ENCODE measurements around the gene ATP2A3.

Gene ATP2A3

DNA sequence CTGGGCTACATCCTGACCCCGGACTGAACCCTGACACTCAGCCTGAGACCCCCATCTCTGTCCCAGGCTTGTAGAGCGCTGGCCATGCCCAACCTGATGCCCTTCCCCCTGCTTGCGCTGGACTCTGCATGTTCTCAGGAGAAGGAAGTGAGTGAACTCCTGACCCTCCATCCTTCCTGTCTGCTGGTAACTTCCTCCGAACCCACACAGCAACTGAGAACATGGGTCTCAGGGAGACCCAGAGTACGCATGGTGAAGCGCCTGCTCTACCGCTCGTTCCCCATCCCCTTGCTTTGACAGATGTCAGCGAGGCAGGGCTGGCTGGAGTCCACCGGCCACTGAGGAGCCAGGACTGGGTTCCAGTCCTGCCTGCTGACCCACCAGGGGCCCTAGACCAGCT lies 77.5 kb downstream of the ATP2A3 start:
- no peak for TF ChIP-seq EZH2 (IDR thresholded peaks at IDR 0.05; ENCODE audit: borderline replicate concordance, low read length)
- TF ChIP-seq, protein P1, sequence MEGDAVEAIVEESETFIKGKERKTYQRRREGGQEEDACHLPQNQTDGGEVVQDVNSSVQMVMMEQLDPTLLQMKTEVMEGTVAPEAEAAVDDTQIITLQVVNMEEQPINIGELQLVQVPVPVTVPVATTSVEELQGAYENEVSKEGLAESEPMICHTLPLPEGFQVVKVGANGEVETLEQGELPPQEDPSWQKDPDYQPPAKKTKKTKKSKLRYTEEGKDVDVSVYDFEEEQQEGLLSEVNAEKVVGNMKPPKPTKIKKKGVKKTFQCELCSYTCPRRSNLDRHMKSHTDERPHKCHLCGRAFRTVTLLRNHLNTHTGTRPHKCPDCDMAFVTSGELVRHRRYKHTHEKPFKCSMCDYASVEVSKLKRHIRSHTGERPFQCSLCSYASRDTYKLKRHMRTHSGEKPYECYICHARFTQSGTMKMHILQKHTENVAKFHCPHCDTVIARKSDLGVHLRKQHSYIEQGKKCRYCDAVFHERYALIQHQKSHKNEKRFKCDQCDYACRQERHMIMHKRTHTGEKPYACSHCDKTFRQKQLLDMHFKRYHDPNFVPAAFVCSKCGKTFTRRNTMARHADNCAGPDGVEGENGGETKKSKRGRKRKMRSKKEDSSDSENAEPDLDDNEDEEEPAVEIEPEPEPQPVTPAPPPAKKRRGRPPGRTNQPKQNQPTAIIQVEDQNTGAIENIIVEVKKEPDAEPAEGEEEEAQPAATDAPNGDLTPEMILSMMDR (IDR thresholded peaks at IDR 0.05; ENCODE audit: low read length): no peak
- H2AFZ ChIP-seq (ENCODE audit: low read length): no peak overlapping the region
- no peaks in the 10 kb centered on the region for H3K9me3 ChIP-seq (ENCODE audit: low read length)
- H3K9me2 ChIP-seq (ENCODE audit: low read depth, low read length): no peaks in the 10 kb centered on the region
- H3K27ac ChIP-seq (ENCODE audit: low read depth, low read length, poor library complexity, severe bottlenecking): no peak overlapping the region
- H4K20me1 ChIP-seq (ENCODE audit: insufficient read depth, low read length): no peaks in the 10 kb centered on the region
- H3F3A ChIP-seq (ENCODE audit: insufficient read depth, low read length): no peaks in the 10 kb centered on the region
- H3K4me2 ChIP-seq (ENCODE audit: low read length): no peak overlapping the region
- H3K4me3 ChIP-seq (ENCODE audit: low read depth, low read length, poor library complexity, severe bottlenecking): no peak overlapping the region
- peaks cover 5% of the 10 kb centered on the region; the same call in 1 of the 2 replicates for H3K27me3 ChIP-seq (ENCODE audit: insufficient read depth, low read length)
- H3K79me2 ChIP-seq (ENCODE audit: insufficient read depth, low read length): no peaks in the 10 kb centered on the region
- no peaks in the 10 kb centered on the region for H3K36me3 ChIP-seq (ENCODE audit: insufficient read depth, low read length)
- no peak overlapping the region for H3K9ac ChIP-seq (ENCODE audit: low read length)
- H3K4me1 ChIP-seq (ENCODE audit: insufficient read depth, low read length, severe bottlenecking): no peaks in the 10 kb centered on the region

DNA sequence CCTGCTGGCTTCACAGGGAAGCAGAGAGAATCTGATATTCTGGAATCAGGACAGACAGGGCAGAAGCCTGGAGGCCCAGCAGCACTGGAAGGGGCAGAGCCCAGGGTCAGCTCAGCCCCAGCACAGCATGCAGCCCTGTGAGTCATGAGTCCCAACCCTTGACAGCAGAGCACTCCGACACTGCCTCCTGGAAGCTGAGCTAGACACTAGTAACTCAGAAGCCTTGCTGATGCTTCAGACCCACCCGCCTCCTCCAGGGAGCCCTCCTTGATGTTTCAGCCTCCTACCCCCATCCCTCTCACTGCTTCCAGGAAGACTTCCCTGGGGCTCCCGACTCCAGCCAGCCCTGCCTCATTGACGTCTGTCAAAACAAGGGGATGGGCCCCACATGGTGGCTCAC lies 78.3 kb downstream of the ATP2A3 start:
- Histone ChIP-seq H4K20me1 (ENCODE audit: insufficient read depth, low read length) (no peaks in the 10 kb centered on the region), H2AFZ (ENCODE audit: low read length) (no peak overlapping the region), H3K4me1 (ENCODE audit: insufficient read depth, low read length, severe bottlenecking) (no peaks in the 10 kb centered on the region), H3K9me3 (ENCODE audit: low read length) (no peaks in the 10 kb centered on the region), H3K79me2 (ENCODE audit: insufficient read depth, low read length) (no peaks in the 10 kb centered on the region), H3F3A (ENCODE audit: insufficient read depth, low read length) (no peaks in the 10 kb centered on the region), H3K9me2 (ENCODE audit: low read depth, low read length) (no peaks in the 10 kb centered on the region), H3K9ac (ENCODE audit: low read length) (no peak overlapping the region), H3K27me3 (ENCODE audit: insufficient read depth, low read length) (no peaks in the 10 kb centered on the region; the same call in 1 of the 2 replicates), H3K4me3 (ENCODE audit: low read depth, low read length, poor library complexity, severe bottlenecking) (no peak overlapping the region), H3K4me2 (ENCODE audit: low read length) (no peak overlapping the region), H3K27ac (ENCODE audit: low read depth, low read length, poor library complexity, severe bottlenecking) (no peak overlapping the region), H3K36me3 (ENCODE audit: insufficient read depth, low read length) (no peaks in the 10 kb centered on the region)
- TF ChIP-seq EZH2 (IDR thresholded peaks at IDR 0.05; ENCODE audit: borderline replicate concordance, low read length): no peak
- TF ChIP-seq, protein P1 (IDR thresholded peaks at IDR 0.05; ENCODE audit: low read length): no peak

DNA sequence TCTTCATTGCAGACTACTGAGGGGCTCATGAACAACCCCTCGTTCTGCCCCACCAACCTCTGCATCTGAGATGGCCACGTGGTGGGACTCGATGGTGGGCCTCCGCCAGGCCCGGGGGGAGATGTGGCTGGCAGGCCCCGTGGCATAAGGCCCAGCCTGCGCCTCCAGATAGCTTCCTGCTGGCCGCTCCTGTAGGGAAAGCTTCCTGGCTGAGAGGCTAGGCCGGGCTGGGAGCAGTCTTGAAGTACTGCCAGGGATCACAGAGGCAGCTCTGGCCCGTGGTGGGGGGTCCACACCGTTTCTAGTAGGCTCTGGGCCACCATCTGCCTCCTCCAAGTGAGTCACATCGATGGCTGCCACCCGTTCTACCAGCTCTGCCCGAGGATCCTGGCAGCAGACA lies 79.0 kb downstream of the ATP2A3 start:
- H3K4me1 ChIP-seq (ENCODE audit: insufficient read depth, low read length, severe bottlenecking): no peaks in the 10 kb centered on the region
- no peaks in the 10 kb centered on the region for H3K9me2 ChIP-seq (ENCODE audit: low read depth, low read length)
- no peak overlapping the region for H3K9ac ChIP-seq (ENCODE audit: low read length)
- TF ChIP-seq, protein P1 (IDR thresholded peaks at IDR 0.05; ENCODE audit: low read length): no peak
- TF ChIP-seq EZH2 (IDR thresholded peaks at IDR 0.05; ENCODE audit: borderline replicate concordance, low read length): no peak
- no peaks in the 10 kb centered on the region for H3K9me3 ChIP-seq (ENCODE audit: low read length)
- H4K20me1 ChIP-seq (ENCODE audit: insufficient read depth, low read length): no peaks in the 10 kb centered on the region
- no peaks in the 10 kb centered on the region for H3K36me3 ChIP-seq (ENCODE audit: insufficient read depth, low read length)
- no peaks in the 10 kb centered on the region for H3F3A ChIP-seq (ENCODE audit: insufficient read depth, low read length)
- no peak overlapping the region for H2AFZ ChIP-seq (ENCODE audit: low read length)
- H3K4me3 ChIP-seq (ENCODE audit: low read depth, low read length, poor library complexity, severe bottlenecking): no peak overlapping the region
- no peak overlapping the region for H3K27ac ChIP-seq (ENCODE audit: low read depth, low read length, poor library complexity, severe bottlenecking)
- H3K27me3 ChIP-seq (ENCODE audit: insufficient read depth, low read length): no peaks in the 10 kb centered on the region; the same call in 1 of the 2 replicates
- H3K4me2 ChIP-seq (ENCODE audit: low read length): no peak overlapping the region
- no peaks in the 10 kb centered on the region for H3K79me2 ChIP-seq (ENCODE audit: insufficient read depth, low read length)

Measured in OCI-LY1 (cell line).